ENCODE measurements around the gene DTNB.

DNA sequence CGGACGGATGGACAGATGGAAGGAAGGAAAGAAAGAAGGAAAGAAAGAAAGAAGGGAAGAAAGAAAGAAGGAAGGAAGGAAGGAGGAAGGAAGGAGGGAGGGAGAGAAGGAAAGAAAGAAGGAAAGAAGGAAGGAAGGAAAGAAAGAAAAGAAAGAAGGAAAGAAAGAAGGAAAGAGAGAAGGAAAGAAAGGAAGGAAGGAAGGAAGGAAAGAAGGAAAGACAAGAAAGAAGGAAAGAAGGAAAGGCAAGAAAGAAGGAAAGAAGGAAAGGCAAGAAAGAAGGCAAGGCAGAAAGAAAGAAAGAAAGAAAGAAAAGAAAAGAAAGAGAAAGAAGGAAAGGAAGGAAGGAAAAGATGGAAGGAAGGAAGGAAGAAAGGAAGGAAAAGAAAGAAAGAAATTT, 169.1 kb downstream of the DTNB start:
- TF ChIP-seq EZH2 (IDR thresholded peaks at IDR 0.05; ENCODE audit: low read depth), result no peak
- TF ChIP-seq, protein P1, sequence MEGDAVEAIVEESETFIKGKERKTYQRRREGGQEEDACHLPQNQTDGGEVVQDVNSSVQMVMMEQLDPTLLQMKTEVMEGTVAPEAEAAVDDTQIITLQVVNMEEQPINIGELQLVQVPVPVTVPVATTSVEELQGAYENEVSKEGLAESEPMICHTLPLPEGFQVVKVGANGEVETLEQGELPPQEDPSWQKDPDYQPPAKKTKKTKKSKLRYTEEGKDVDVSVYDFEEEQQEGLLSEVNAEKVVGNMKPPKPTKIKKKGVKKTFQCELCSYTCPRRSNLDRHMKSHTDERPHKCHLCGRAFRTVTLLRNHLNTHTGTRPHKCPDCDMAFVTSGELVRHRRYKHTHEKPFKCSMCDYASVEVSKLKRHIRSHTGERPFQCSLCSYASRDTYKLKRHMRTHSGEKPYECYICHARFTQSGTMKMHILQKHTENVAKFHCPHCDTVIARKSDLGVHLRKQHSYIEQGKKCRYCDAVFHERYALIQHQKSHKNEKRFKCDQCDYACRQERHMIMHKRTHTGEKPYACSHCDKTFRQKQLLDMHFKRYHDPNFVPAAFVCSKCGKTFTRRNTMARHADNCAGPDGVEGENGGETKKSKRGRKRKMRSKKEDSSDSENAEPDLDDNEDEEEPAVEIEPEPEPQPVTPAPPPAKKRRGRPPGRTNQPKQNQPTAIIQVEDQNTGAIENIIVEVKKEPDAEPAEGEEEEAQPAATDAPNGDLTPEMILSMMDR (conservative IDR thresholded peaks at IDR 0.05), result no peak

Measured in PC-9 (cell line).